Loucy (cell line): ENCODE data around the gene SYNE1.

Source experiments
- H2AFZ ChIP-seq: fragments of 200-600 bp; sonication (generic); 2 replicates; pipeline ENCODE4 v1.6.0; 2016; ENCODE audit warnings: antibody characterized with exemption, mild to moderate bottlenecking, low read length, moderate library complexity
- H3F3A ChIP-seq: fragments of 200-600 bp; 2 replicates; pipeline ENCODE4 v1.6.0; 2016; ENCODE audit warnings: antibody characterized with exemption, low read depth, mild to moderate bottlenecking
- H3K27me3 ChIP-seq: fragments of 200-600 bp; sonication (generic); 2 replicates; pipeline ENCODE4 v1.6.1; 2014; ENCODE audit warnings: low read length, mild to moderate bottlenecking; ENCODE audit not compliant: insufficient read depth, poor library complexity, severe bottlenecking
- H3K36me3 ChIP-seq: fragments of 200-600 bp; sonication (generic); 2 replicates; pipeline ENCODE4 v1.6.1; 2016; ENCODE audit warnings: low read length; ENCODE audit not compliant: insufficient read depth
- H3K4me1 ChIP-seq: fragments of 200-600 bp; sonication (generic); 2 replicates; pipeline ENCODE4 v1.5.1; 2014; ENCODE audit warnings: low read length, mild to moderate bottlenecking; ENCODE audit not compliant: insufficient read depth, poor library complexity, severe bottlenecking
- H3K4me2 ChIP-seq: fragments of 200-600 bp; sonication (generic); 2 replicates; pipeline ENCODE4 v1.6.0; 2014; ENCODE audit warnings: antibody characterized with exemption, low read length, low read depth, mild to moderate bottlenecking; ENCODE audit not compliant: poor library complexity, severe bottlenecking
- H3K4me3 ChIP-seq: fragments of 200-600 bp; sonication (generic); 2 replicates; pipeline ENCODE4 v1.5.1; 2014; ENCODE audit warnings: low read length, mild to moderate bottlenecking, mixed read lengths; ENCODE audit not compliant: poor library complexity, severe bottlenecking
- H3K79me2 ChIP-seq: fragments of 200-600 bp; sonication (generic); 2 replicates; pipeline ENCODE4 v1.6.1; 2014; ENCODE audit warnings: low read length; ENCODE audit not compliant: insufficient read depth
- H3K9ac ChIP-seq: fragments of 200-600 bp; sonication (generic); 2 replicates; pipeline ENCODE4 v1.6.0; 2014; ENCODE audit warnings: mild to moderate bottlenecking, low read depth, low read length, moderate library complexity; ENCODE audit not compliant: poor library complexity, severe bottlenecking
- H3K9me2 ChIP-seq: fragments of 200-600 bp; sonication (generic); replicated peaks from 2 replicates; pipeline ENCODE4 v1.6.1; 2016; ENCODE audit warnings: low read depth, low read length, mixed read lengths
- H3K9me3 ChIP-seq: fragments of 200-600 bp; sonication (generic); 2 replicates; pipeline ENCODE4 v1.6.1; 2014; ENCODE audit warnings: mild to moderate bottlenecking, antibody characterized with exemption, low read length, low read depth; ENCODE audit not compliant: insufficient read depth
- H4K20me1 ChIP-seq: fragments of 200-600 bp; sonication (generic); 2 replicates; pipeline ENCODE4 v1.6.0; 2014; ENCODE audit warnings: antibody characterized with exemption, low read length, mild to moderate bottlenecking; ENCODE audit not compliant: insufficient read depth, poor library complexity, severe bottlenecking
- EZH2phosphoT487 ChIP-seq: fragments of 200-600 bp; IDR thresholded peaks from 2 replicates; pipeline ENCODE4 v1.6.1; 2018; ENCODE audit warnings: antibody characterized with exemption, mild to moderate bottlenecking, moderate library complexity, borderline replicate concordance
- TF ChIP-seq, protein P1 (sequence below): fragments of 200-600 bp; sonication (generic); conservative IDR thresholded peaks from 2 replicates; pipeline ENCODE4 v1.5.1; 2014; ENCODE audit warnings: mild to moderate bottlenecking, antibody characterized with exemption, low read length

The SYNE1 gene

DNA sequence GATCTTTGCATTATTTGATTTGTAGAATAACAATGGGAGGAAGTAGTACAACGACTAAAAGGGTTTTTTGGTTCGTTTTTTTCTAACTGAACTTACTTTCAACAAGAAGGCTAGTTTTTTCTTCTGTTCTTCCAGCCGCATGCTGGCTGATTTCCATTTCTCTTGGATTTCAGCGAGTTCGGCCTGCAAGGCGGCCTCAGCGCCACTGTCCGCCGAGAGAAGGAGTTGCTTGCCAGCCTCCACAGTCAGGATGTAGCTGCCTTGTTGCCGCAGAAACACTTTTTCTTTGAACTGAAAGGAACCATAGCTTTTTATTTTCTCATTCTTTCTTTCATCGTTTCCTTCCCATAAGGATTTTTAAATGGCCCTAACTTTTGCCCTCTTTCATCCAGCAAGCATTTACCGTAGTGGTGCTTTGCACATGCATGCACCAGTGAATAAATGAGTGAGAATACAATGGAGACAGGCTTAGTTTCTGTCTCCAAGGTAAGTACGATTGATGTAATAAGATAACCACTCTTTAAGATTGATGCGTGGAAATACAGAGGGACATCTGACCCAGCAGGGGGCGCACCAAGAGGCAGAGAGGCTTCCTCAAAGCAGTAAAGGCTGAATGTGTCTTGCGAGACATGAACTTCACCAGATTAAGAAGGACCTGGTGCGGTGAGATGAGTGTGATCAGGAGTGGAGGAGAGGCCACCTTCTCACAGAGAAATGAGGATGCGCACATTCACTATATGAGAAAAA lies 430.9 kb downstream of the SYNE1 start:
- no peak for TF ChIP-seq EZH2phosphoT487
- TF ChIP-seq, protein P1, sequence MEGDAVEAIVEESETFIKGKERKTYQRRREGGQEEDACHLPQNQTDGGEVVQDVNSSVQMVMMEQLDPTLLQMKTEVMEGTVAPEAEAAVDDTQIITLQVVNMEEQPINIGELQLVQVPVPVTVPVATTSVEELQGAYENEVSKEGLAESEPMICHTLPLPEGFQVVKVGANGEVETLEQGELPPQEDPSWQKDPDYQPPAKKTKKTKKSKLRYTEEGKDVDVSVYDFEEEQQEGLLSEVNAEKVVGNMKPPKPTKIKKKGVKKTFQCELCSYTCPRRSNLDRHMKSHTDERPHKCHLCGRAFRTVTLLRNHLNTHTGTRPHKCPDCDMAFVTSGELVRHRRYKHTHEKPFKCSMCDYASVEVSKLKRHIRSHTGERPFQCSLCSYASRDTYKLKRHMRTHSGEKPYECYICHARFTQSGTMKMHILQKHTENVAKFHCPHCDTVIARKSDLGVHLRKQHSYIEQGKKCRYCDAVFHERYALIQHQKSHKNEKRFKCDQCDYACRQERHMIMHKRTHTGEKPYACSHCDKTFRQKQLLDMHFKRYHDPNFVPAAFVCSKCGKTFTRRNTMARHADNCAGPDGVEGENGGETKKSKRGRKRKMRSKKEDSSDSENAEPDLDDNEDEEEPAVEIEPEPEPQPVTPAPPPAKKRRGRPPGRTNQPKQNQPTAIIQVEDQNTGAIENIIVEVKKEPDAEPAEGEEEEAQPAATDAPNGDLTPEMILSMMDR = peak; percentile 64
- no peaks in the 10 kb centered on the region for H3K27me3 ChIP-seq
- H3K4me1 ChIP-seq = no peaks in the 10 kb centered on the region
- no peaks in the 10 kb centered on the region for H3F3A ChIP-seq
- no peak overlapping the region for H3K4me2 ChIP-seq
- no peaks in the 10 kb centered on the region for H3K9me2 ChIP-seq
- no peak overlapping the region for H3K9ac ChIP-seq
- H4K20me1 ChIP-seq = no peaks in the 10 kb centered on the region
- no peak overlapping the region for H2AFZ ChIP-seq
- H3K79me2 ChIP-seq = no peaks in the 10 kb centered on the region
- H3K36me3 ChIP-seq = peaks cover 38% of the 10 kb centered on the region
- no peaks in the 10 kb centered on the region for H3K9me3 ChIP-seq
- H3K4me3 ChIP-seq = no peak overlapping the region

DNA sequence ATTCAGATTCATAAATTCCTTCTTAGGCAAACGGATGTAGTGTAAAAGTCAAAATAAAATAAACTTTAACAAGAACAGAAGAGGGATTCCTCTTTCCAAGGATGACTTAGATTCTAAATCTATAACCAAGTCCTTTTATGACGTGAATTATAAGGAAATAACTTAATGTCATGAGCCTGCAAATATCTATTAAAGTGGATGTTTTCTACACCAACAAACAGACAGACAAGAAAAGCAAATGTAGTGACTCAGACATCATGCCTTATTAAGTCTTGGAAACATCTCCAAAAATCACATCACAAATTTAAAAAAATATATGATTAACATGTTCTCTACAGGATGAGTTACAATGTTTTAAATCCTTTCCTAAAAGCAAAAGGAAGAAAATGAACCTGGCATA lies 432.6 kb downstream of the SYNE1 start:
- no peaks in the 10 kb centered on the region for H3F3A ChIP-seq
- no peak overlapping the region for H3K4me3 ChIP-seq
- no peaks in the 10 kb centered on the region for H4K20me1 ChIP-seq
- no peaks in the 10 kb centered on the region for H3K9me2 ChIP-seq
- H3K9me3 ChIP-seq = no peaks in the 10 kb centered on the region
- no peak overlapping the region for H3K9ac ChIP-seq
- peaks cover 43% of the 10 kb centered on the region for H3K36me3 ChIP-seq
- H3K4me1 ChIP-seq = no peaks in the 10 kb centered on the region
- H3K27me3 ChIP-seq = no peaks in the 10 kb centered on the region
- H2AFZ ChIP-seq = no peak overlapping the region
- H3K4me2 ChIP-seq = no peak overlapping the region
- TF ChIP-seq, protein P1 = no peak
- no peak for TF ChIP-seq EZH2phosphoT487
- no peaks in the 10 kb centered on the region for H3K79me2 ChIP-seq

GRCh38 chr6:152201120-152201519 lies 436.0 kb downstream of the SYNE1 start:
- Histone ChIP-seq H3K9ac (no peak overlapping the region), H3K4me1 (no peaks in the 10 kb centered on the region), H2AFZ (no peak overlapping the region), H3K9me3 (no peaks in the 10 kb centered on the region), H3K9me2 (no peaks in the 10 kb centered on the region), H3K4me3 (no peak overlapping the region), H3F3A (no peaks in the 10 kb centered on the region), H3K36me3 (peaks cover 36% of the 10 kb centered on the region), H4K20me1 (no peaks in the 10 kb centered on the region), H3K27me3 (no peaks in the 10 kb centered on the region), H3K4me2 (no peak overlapping the region), H3K79me2 (no peaks in the 10 kb centered on the region)
- TF ChIP-seq EZH2phosphoT487 = no peak
- TF ChIP-seq, protein P1 = no peak
